Keratinocyte (primary cell): ENCODE results near the gene PLXNB2. TPM values are rescaled to one million over a fixed set of nuclear protein-coding genes. Genes with fewer than 3 reads are reported as not detected.

Experiments
- DNase-seq: peaks from one replicate; pipeline ENCODE4 v3.0.0-alpha.2; 2011; ENCODE audit warnings: low read depth, missing footprints, low spot score
- FAIRE-seq: peaks from 2 replicates; lab custom pipeline; 2011; peaks lifted over from hg19 to GRCh38; lab: Jason Lieb, UNC
- H2AFZ ChIP-seq: 2 replicates; pipeline ENCODE4 v1.6.0; 2012; ENCODE audit warnings: low read length, control low read depth, inconsistent platforms; ENCODE audit not compliant: control insufficient read depth
- H3K27ac ChIP-seq: 2 replicates; pipeline ENCODE4 v1.5.1; 2011; ENCODE audit warnings: low read length; ENCODE audit not compliant: control insufficient read depth, insufficient read depth
- H3K27me3 ChIP-seq: 3 replicates; pipeline ENCODE4 v1.6.0; 2011; ENCODE audit warnings: low read length; ENCODE audit not compliant: control insufficient read depth, insufficient read depth; ENCODE audit errors: extremely low read depth
- H3K36me3 ChIP-seq, 2 experiments: 2 replicates in 1 of 2; 3 replicates in 1 of 2; pipeline ENCODE4 v1.5.1; 2011; ENCODE audit warnings: low read length in 2 of 2, mild to moderate bottlenecking in 1 of 2; ENCODE audit not compliant: control insufficient read depth in 2 of 2, insufficient read depth in 2 of 2; ENCODE audit errors: extremely low read depth in 1 of 2
- H3K4me1 ChIP-seq: 3 replicates; pipeline ENCODE4 v1.5.1; 2011; ENCODE audit warnings: low read length; ENCODE audit not compliant: control insufficient read depth, insufficient read depth; ENCODE audit errors: extremely low read depth
- H3K4me2 ChIP-seq: 3 replicates; pipeline ENCODE4 v1.6.0; 2011; ENCODE audit warnings: low read depth, low read length; ENCODE audit not compliant: control insufficient read depth, insufficient read depth; ENCODE audit errors: extremely low read depth
- H3K4me3 ChIP-seq, 3 experiments: fragments of 200-600 bp in 1 of 3; sonication (generic) in 1 of 3; 2 replicates in 2 of 3; 3 replicates in 1 of 3; pipeline ENCODE4 v1.5.1; 2011 to 2016; ENCODE audit warnings: low read length in 3 of 3, mild to moderate bottlenecking in 3 of 3, control low read depth in 2 of 3, inconsistent platforms in 1 of 3, low read depth in 1 of 3, mixed read lengths in 1 of 3, mixed run types in 1 of 3, moderate library complexity in 1 of 3; ENCODE audit not compliant: control insufficient read depth in 2 of 3, insufficient read depth in 2 of 3; ENCODE audit errors: extremely low read depth in 1 of 3
- H3K79me2 ChIP-seq: 2 replicates; pipeline ENCODE4 v1.6.0; 2012; ENCODE audit warnings: low read length; ENCODE audit not compliant: control insufficient read depth, insufficient read depth
- H3K9ac ChIP-seq: 3 replicates; pipeline ENCODE4 v1.6.0; 2011; ENCODE audit warnings: low read length; ENCODE audit not compliant: control insufficient read depth, insufficient read depth; ENCODE audit errors: extremely low read depth
- H3K9me1 ChIP-seq: 3 replicates; pipeline ENCODE4 v1.6.0; 2011; ENCODE audit warnings: low read length; ENCODE audit not compliant: control insufficient read depth, insufficient read depth; ENCODE audit errors: extremely low read depth
- H3K9me3 ChIP-seq: 2 replicates; pipeline ENCODE4 v1.5.1; 2012; ENCODE audit warnings: low read depth, low read length; ENCODE audit not compliant: control insufficient read depth
- H4K20me1 ChIP-seq: 3 replicates; pipeline ENCODE4 v1.6.0; 2011; ENCODE audit warnings: low read length; ENCODE audit not compliant: control insufficient read depth, insufficient read depth; ENCODE audit errors: extremely low read depth
- CTCF ChIP-seq, 3 experiments: IDR thresholded peaks in 1 of 3; conservative IDR thresholded peaks in 1 of 3; optimal IDR thresholded peaks in 1 of 3; 2 replicates in 2 of 3; 3 replicates in 1 of 3; pipeline versions ENCODE3 to v1.5.1; 2011; ENCODE audit warnings: low read length in 3 of 3, mild to moderate bottlenecking in 3 of 3, moderate library complexity in 2 of 3, control low read depth in 1 of 3, inconsistent platforms in 1 of 3; ENCODE audit not compliant: insufficient read depth in 2 of 3; ENCODE audit errors: extremely low read depth in 1 of 3
- EZH2 ChIP-seq: IDR thresholded peaks from one replicate; pipeline ENCODE4 v1.6.1; 2012; ENCODE audit warnings: inconsistent platforms, mild to moderate bottlenecking, low read length, moderate library complexity
- dilution Hi-C: fragments of 300-500 bp; cut with MboI; formaldehyde crosslinking; loops from one replicate; pipeline ENCODE4 v1.7.0; 2020; ENCODE audit warnings: low sequenced_read_pairs; ENCODE audit not compliant: extremely low pct_ligation_motif_present
- polyA plus RNA-seq, 5 experiments: library from polyadenylated mRNA; depleted of rRNA in 3 of 5; stranded (reverse) in 3 of 5; stranded (forward) in 1 of 5; unstranded in 1 of 5; fragments of >200 nt; gene quantifications; 1 replicate in 1 of 5; 2 replicates in 3 of 5; 3 replicates in 1 of 5; pipeline versions ENCODE4 v1.2.1 to v1.2.3, GENCODE V29; 2011 to 2012; ENCODE audit warnings: missing spikeins in 2 of 5, low read depth in 1 of 5, low replicate concordance in 1 of 5

PLXNB2 gene
- polyA plus RNA-seq, 1 donor (not counting 4 experiments of a cell fraction or from before 2014, with no cell fraction given): 44.3 TPM

- H3K9me1 ChIP-seq: peaks cover 5% of the 10 kb centered on the region
- peak overlapping the region; percentile 95 for H3K4me2 ChIP-seq
- peaks cover 57% of the 10 kb centered on the region for H3K79me2 ChIP-seq
- peak overlapping the region; percentile 34 to 94 (median 65) for H3K4me3 ChIP-seq
- dilution Hi-C loops: no loop called here
- H3K9ac ChIP-seq: peak overlapping the region; percentile 83
- H3K27ac ChIP-seq: peak overlapping the region; percentile 86
- FAIRE-seq: no peak
- TF ChIP-seq CTCF (optimal IDR thresholded peaks at IDR 0.05 in 1 of 3, IDR thresholded peaks at IDR 0.05 in 1 of 3, conservative IDR thresholded peaks at IDR 0.05 in 1 of 3; ENCODE audit: extremely low read depth in 1 of 3, insufficient read depth in 2 of 3, low read length in 3 of 3) (no peak), EZH2 (no peak)
- peaks cover 52% of the 10 kb centered on the region for H3K4me1 ChIP-seq
- H3K9me3 ChIP-seq: no peaks in the 10 kb centered on the region
- peaks cover 7% of the 10 kb centered on the region for H4K20me1 ChIP-seq
- H3K27me3 ChIP-seq: peaks cover 4% of the 10 kb centered on the region
- peaks cover 0 to 2% of the 10 kb centered on the region in 2 experiments for H3K36me3 ChIP-seq
- DNase-seq: no peak
- no peak overlapping the region for H2AFZ ChIP-seq
Observed at GRCh38 chr22:50305393-50305922, 2.0 kb downstream of the PLXNB2 start.

- H4K20me1 ChIP-seq: peaks cover 7% of the 10 kb centered on the region
- TF ChIP-seq EZH2 (no peak), CTCF (optimal IDR thresholded peaks at IDR 0.05 in 1 of 3, IDR thresholded peaks at IDR 0.05 in 1 of 3, conservative IDR thresholded peaks at IDR 0.05 in 1 of 3; ENCODE audit: extremely low read depth in 1 of 3, insufficient read depth in 2 of 3, low read length in 3 of 3) (no peak)
- peaks cover 5% of the 10 kb centered on the region for H3K9me1 ChIP-seq
- no peaks in the 10 kb centered on the region for H3K9me3 ChIP-seq
- peak overlapping the region; percentile 86 for H3K27ac ChIP-seq
- no peak overlapping the region for H2AFZ ChIP-seq
- H3K4me1 ChIP-seq: peaks cover 56% of the 10 kb centered on the region
- peak overlapping the region; percentile 95 for H3K4me2 ChIP-seq
- DNase-seq: no peak
- FAIRE-seq: peak; percentile 20
- dilution Hi-C loops: no loop called here
- H3K4me3 ChIP-seq: peak overlapping the region; percentile 9 to 65 (median 61)
- H3K36me3 ChIP-seq: peaks cover 0 to 2% of the 10 kb centered on the region in 2 experiments
- peaks cover 64% of the 10 kb centered on the region for H3K79me2 ChIP-seq
- H3K9ac ChIP-seq: peak overlapping the region; percentile 83
- peaks cover under 1% of the 10 kb centered on the region for H3K27me3 ChIP-seq
Observed at GRCh38 chr22:50304528-50305392, 2.7 kb downstream of the PLXNB2 start.
